Bronchial epithelial cell (primary cell): ENCODE data around the gene PFDN2. TPM values are rescaled to one million over a fixed set of nuclear protein-coding genes. Genes with fewer than 3 reads are reported as not detected.

Experiments
- DNase-seq: peaks from one replicate; pipeline ENCODE4 v3.0.0-alpha.2; 2010; ENCODE audit warnings: low read depth
- FAIRE-seq: peaks from 2 replicates; lab custom pipeline; 2011; peaks lifted over from hg19 to GRCh38; lab: Jason Lieb, UNC
- H3K27me3 ChIP-seq: 2 replicates; pipeline ENCODE4 v1.5.1; 2011; ENCODE audit warnings: low read length; ENCODE audit not compliant: control insufficient read depth, insufficient read depth
- H3K36me3 ChIP-seq: 2 replicates; pipeline ENCODE4 v1.5.1; 2011; ENCODE audit warnings: low read length; ENCODE audit not compliant: control insufficient read depth, insufficient read depth
- H3K4me3 ChIP-seq: 2 replicates; pipeline ENCODE4 v1.5.1; 2011; ENCODE audit warnings: mild to moderate bottlenecking, low read depth, low read length, control low read depth
- total RNA-seq: library from RNA; depleted of rRNA; stranded (reverse); fragments of >200 nt; gene quantifications from 2 replicates; pipeline ENCODE4 v1.2.1, GENCODE V29; 2014
- TF ChIP-seq, protein P1 (sequence below): IDR thresholded peaks from 2 replicates; pipeline ENCODE4 v1.5.1; 2011; ENCODE audit warnings: mild to moderate bottlenecking, moderate library complexity, low read length, control low read depth, inconsistent platforms; ENCODE audit not compliant: insufficient read depth, severe bottlenecking

PFDN2 gene
- total RNA-seq, 1 donor from 2014 or later: 204 TPM

DNA sequence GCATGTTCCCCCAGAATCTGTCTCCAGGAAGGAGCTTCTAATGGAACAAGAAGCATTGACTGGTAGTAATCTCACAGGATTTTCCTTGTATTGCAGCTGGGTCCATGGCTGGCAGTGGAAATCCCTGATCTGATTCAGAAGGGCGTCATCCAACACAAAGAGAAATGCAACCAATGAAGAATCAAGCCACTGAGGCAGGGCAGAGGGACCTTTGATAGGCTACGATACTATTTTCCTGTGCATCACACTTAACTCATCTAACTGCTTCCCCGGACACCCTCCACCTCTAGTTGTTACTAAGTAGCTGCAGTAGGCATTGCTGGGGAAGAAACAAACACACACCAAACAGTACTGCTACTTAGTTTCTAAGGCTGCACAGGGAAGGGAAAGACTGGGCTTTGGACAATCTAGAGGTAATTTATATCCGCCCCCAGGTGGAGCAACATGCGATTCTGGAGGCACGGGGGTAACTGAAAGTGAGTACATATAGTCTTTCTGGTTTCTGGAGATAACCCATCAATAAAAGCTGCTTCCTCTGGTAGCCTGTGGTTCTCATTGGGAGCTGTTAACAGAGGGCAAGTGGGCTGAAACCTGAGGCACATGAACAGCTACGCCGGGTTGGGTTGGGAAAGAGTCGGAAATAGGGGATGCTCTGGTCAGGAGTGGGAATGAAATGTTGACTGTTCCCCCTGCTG lies 40.6 kb upstream of the PFDN2 start:
- FAIRE-seq: no peak
- no peaks in the 10 kb centered on the region for H3K27me3 ChIP-seq
- H3K4me3 ChIP-seq: peak overlapping the region; percentile 87
- peaks cover 16% of the 10 kb centered on the region for H3K36me3 ChIP-seq
- peak; percentile 21 for DNase-seq
- TF ChIP-seq, protein P1, sequence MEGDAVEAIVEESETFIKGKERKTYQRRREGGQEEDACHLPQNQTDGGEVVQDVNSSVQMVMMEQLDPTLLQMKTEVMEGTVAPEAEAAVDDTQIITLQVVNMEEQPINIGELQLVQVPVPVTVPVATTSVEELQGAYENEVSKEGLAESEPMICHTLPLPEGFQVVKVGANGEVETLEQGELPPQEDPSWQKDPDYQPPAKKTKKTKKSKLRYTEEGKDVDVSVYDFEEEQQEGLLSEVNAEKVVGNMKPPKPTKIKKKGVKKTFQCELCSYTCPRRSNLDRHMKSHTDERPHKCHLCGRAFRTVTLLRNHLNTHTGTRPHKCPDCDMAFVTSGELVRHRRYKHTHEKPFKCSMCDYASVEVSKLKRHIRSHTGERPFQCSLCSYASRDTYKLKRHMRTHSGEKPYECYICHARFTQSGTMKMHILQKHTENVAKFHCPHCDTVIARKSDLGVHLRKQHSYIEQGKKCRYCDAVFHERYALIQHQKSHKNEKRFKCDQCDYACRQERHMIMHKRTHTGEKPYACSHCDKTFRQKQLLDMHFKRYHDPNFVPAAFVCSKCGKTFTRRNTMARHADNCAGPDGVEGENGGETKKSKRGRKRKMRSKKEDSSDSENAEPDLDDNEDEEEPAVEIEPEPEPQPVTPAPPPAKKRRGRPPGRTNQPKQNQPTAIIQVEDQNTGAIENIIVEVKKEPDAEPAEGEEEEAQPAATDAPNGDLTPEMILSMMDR: no peak

DNA sequence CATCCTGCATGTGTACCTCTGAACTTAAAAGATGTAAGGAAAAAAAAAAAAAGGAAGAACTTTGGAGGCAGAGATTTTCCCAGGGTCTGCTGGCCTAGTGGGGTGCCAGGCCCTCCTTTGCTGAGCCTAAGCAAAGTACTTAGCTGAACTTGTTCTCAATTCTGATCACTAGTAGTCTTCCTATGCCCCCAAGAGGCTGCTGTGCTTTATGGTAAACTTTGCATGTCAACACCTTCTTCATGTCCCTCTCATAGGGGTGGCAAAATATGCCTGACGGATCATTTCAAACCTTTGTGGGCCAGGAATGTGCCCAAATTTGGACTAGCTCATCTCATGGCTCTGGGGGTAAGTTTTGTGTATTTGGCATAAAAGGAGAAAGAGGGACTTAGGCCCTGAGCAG lies 40.0 kb upstream of the PFDN2 start:
- DNase-seq (no peak), FAIRE-seq (no peak)
- H3K27me3 ChIP-seq: no peaks in the 10 kb centered on the region
- peaks cover 16% of the 10 kb centered on the region for H3K36me3 ChIP-seq
- TF ChIP-seq, protein P1: no peak
- no peak overlapping the region for H3K4me3 ChIP-seq

DNA sequence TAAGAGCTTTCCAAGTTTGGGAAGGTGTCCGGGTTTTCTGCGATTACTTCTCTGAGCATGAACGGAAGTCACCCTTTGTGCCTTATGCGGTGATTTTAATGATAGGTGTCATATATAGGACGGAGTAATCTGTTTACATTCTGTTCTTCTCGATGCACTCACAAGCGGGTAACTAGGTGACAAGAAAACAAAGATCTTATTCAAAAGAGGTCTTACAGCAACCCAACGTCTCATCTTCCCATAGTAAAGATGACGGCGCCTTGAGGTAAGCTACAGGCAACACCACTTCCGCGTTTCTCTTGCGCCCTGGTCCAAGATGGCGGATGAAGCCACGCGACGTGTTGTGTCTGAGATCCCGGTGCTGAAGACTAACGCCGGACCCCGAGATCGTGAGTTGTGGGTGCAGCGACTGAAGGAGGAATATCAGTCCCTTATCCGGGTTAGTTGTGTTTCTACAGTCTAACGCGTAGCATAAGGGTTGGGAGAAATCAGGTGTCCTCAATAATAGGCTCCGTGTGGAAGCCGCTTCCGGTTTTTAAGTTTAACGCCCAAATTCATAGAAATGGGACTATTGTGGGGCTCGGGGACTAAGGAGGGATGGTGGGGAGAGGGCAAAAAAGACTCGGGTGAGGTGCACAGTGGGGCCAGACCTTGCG lies 36.0 kb upstream of the PFDN2 start, which contains the start of gene UFC1:
UFC1 (plus strand) TSS at position 297 of the 656 bp plus-strand sequence; CDS start at position 317, 20 bp downstream.
- peak; percentile 83 for DNase-seq
- no peak for FAIRE-seq

DNA sequence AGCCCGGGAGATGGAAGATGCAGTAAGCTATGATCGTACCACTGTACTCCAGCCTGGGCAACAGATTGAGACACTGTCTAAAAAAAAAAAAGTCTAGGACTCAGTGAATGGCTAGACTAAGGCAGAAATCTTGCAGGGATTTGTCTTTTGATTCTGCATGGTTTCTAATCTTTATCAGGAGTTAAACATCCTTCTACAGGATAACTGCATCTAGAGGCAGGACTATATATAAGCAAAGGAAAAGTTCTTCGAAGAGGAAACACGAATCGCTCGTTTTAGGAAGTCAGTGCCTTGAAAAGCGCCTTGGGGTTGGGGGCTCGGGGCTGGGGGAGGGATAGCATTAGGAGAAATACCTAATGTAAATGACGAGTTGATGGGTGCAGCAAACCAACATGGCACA lies 35.3 kb upstream of the PFDN2 start:
- TF ChIP-seq, protein P1: no peak
- FAIRE-seq (no peak), DNase-seq (no peak)
- no peaks in the 10 kb centered on the region for H3K27me3 ChIP-seq
- H3K36me3 ChIP-seq: no peaks in the 10 kb centered on the region
- H3K4me3 ChIP-seq: peak overlapping the region; percentile 94

More for the DNA sequence above, 36.0 kb upstream of the PFDN2 start, which contains the start of gene UFC1:
- TF ChIP-seq, protein P1: no peak
- Histone ChIP-seq H3K36me3 (peaks cover 3% of the 10 kb centered on the region), H3K27me3 (no peaks in the 10 kb centered on the region), H3K4me3 (peak within 1 kb of the TSS; percentile 94)

DNA sequence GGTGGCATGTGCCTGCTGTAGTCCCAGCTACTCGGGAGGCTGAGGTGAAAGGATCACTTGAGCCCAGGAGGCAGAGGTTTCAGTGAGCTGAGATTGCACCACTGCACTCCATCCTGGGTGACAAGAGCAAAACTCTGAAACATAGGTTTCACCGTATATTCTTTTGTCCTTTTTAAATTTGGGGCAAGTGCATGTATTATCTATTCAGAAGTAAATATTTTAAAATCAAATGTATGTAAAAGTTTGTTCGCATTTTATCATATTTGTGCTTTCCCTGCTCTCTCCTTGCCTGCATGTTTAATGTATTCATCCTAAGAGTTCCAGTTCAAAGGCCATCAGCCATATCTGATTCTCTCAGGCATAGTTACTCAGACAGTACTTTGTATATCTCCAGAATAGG lies 28.0 kb upstream of the PFDN2 start:
- Histone ChIP-seq H3K27me3 (no peaks in the 10 kb centered on the region), H3K36me3 (no peaks in the 10 kb centered on the region), H3K4me3 (no peak overlapping the region)
- no peak for FAIRE-seq
- TF ChIP-seq, protein P1: no peak
- no peak for DNase-seq
